ENCODE results near the gene YTHDC1. TPM values are rescaled to one million over a fixed set of nuclear protein-coding genes. Genes with fewer than 3 reads are reported as not detected.

The YTHDC1 gene
- total and polyA plus RNA-seq, 2 of the 13 experiments (the other 11 are each of a cell fraction or from before 2014, with no cell fraction given) = 37.3 to 56.8 TPM

DNA sequence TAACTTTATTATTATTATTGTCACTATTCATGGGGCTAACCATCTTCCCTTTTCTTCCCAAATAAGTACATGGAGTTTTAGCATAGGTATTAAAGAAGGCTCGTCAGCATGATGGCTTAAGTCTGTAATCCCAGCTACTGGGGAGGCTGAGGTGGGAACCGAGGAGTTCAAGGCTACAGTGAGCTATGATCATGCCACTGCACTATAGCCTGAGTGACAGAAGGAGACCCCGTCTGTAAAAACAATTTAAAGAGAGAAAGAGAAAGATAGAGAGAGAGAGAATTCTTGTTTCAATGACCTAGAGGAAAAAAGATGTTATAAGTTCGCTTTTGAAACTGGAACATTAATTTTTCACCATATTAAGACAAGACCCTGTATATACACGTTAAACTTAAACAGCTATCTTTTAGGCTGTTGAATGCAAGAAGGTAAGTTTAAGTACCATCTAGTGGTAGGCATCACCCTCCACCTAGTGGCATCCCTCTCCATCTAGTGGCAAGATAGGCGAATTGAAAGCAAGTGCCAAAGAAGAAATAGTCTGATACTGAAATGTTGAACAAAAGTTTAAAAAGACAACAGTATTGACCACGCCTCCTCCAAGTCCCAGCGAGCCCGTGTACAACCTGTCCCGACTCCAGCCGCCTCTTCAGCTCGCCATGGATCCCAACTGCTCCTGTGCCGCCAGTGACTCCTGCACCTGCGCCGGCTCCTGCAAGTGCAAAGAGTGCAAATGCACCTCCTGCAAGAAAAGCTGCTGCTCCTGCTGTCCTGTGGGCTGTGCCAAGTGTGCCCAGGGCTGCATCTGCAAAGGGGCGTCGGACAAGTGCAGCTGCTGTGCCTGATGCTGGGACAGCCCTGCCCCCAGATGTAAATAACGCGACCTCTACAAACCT is 26.0 kb upstream of the YTHDC1 start (continued):
- TF ChIP-seq, protein P1, sequence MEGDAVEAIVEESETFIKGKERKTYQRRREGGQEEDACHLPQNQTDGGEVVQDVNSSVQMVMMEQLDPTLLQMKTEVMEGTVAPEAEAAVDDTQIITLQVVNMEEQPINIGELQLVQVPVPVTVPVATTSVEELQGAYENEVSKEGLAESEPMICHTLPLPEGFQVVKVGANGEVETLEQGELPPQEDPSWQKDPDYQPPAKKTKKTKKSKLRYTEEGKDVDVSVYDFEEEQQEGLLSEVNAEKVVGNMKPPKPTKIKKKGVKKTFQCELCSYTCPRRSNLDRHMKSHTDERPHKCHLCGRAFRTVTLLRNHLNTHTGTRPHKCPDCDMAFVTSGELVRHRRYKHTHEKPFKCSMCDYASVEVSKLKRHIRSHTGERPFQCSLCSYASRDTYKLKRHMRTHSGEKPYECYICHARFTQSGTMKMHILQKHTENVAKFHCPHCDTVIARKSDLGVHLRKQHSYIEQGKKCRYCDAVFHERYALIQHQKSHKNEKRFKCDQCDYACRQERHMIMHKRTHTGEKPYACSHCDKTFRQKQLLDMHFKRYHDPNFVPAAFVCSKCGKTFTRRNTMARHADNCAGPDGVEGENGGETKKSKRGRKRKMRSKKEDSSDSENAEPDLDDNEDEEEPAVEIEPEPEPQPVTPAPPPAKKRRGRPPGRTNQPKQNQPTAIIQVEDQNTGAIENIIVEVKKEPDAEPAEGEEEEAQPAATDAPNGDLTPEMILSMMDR (CRISPR knock-in tag; IDR thresholded peaks at IDR 0.05) = peak; percentile 85
- TF ChIP-seq ZKSCAN1 (IDR thresholded peaks at IDR 0.05; ENCODE audit: low read length) (no peak), SNRNP70 (IDR thresholded peaks at IDR 0.05; ENCODE audit: low read depth, low read length) (no peak)

DNA sequence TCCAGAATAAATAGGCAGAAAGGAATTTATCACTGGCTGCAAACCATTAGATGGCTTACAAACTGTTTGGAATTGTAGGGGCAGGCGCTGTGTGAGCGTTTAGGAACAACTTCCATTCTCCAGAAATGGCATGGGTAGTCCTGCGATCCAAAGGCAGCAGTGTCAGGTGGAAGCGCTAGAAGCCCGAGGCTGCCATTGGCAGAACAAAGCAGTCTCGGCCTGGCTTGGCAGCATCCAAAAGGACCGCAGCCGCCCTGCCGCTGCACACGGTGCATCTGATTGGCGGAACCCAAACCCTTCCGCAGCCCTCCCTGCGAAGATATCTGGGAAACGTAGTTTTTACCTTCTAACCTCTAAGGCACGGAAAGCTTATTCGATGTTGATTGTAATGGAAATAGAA is 23.6 kb upstream of the YTHDC1 start:
- ATAC-seq = no peak
- in situ Hi-C loops (cut with HindIII; ENCODE audit: extremely low pct_ligation_motif_present, low pct_unique_long_range_greater_than_20kb) = no loop called here

More for the DNA sequence above, 23.6 kb upstream of the YTHDC1 start:
- TF ChIP-seq ZNF879 (CRISPR knock-in tag; IDR thresholded peaks at IDR 0.05) (no peak), GZF1 (CRISPR knock-in tag; IDR thresholded peaks at IDR 0.05) (no peak), RELA (CRISPR knock-in tag; IDR thresholded peaks at IDR 0.05) (no peak), SCMH1 (CRISPR knock-in tag; IDR thresholded peaks at IDR 0.05; ENCODE audit: borderline replicate concordance) (no peak), GPN1 (CRISPR knock-in tag; IDR thresholded peaks at IDR 0.05; ENCODE audit: borderline replicate concordance) (no peak), ZNF44 (CRISPR knock-in tag; IDR thresholded peaks at IDR 0.05) (no peak), TMF1 (CRISPR knock-in tag; IDR thresholded peaks at IDR 0.05; ENCODE audit: low read depth) (no peak), HNF4A (CRISPR knock-in tag; IDR thresholded peaks at IDR 0.05) (no peak), ZNF180 (CRISPR knock-in tag; IDR thresholded peaks at IDR 0.05; ENCODE audit: borderline replicate concordance, low read depth) (no peak), ZKSCAN8 (CRISPR knock-in tag; IDR thresholded peaks at IDR 0.05; ENCODE audit: borderline replicate concordance) (no peak), ZNF382 (CRISPR knock-in tag; IDR thresholded peaks at IDR 0.05; ENCODE audit: borderline replicate concordance) (no peak), FIP1L1 (IDR thresholded peaks at IDR 0.05; ENCODE audit: borderline replicate concordance, insufficient read depth, low read depth, low read length) (no peak), ZNF431 (CRISPR knock-in tag; IDR thresholded peaks at IDR 0.05; ENCODE audit: borderline replicate concordance, low read depth) (no peak)
- TF ChIP-seq, protein P2, sequence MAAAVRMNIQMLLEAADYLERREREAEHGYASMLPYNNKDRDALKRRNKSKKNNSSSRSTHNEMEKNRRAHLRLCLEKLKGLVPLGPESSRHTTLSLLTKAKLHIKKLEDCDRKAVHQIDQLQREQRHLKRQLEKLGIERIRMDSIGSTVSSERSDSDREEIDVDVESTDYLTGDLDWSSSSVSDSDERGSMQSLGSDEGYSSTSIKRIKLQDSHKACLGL (CRISPR knock-in tag; IDR thresholded peaks at IDR 0.05) = no peak
- TF ChIP-seq, protein P3, sequence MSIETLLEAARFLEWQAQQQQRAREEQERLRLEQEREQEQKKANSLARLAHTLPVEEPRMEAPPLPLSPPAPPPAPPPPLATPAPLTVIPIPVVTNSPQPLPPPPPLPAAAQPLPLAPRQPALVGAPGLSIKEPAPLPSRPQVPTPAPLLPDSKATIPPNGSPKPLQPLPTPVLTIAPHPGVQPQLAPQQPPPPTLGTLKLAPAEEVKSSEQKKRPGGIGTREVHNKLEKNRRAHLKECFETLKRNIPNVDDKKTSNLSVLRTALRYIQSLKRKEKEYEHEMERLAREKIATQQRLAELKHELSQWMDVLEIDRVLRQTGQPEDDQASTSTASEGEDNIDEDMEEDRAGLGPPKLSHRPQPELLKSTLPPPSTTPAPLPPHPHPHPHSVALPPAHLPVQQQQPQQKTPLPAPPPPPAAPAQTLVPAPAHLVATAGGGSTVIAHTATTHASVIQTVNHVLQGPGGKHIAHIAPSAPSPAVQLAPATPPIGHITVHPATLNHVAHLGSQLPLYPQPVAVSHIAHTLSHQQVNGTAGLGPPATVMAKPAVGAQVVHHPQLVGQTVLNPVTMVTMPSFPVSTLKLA (IDR thresholded peaks at IDR 0.05) = no peak
- FAIRE-seq = no peak
- Histone ChIP-seq H4K20me1 (ENCODE audit: insufficient read depth, low read length) (no peaks in the 10 kb centered on the region), H3K27ac (ENCODE audit: extremely low read length, insufficient read depth, low read length) (no peak overlapping the region), H3K27me3 (ENCODE audit: control insufficient read depth in 1 of 2, insufficient read depth in 2 of 2, low read length in 2 of 2) (no peaks in the 10 kb centered on the region), H3K9me3 (ENCODE audit: low read length) (no peaks in the 10 kb centered on the region), H3K9ac (ENCODE audit: insufficient read depth, low read depth, low read length) (no peak overlapping the region), H3K4me2 (ENCODE audit: low read depth, low read length) (no peak overlapping the region), H3K79me2 (ENCODE audit: insufficient read depth, low read length) (no peaks in the 10 kb centered on the region), H3K4me3 (replicated peaks in 1 of 3; ENCODE audit: insufficient read depth in 1 of 3, low read depth in 2 of 3, low read length in 3 of 3) (no peak overlapping the region), H2AFZ (ENCODE audit: low read length) (no peak overlapping the region), H3K36me3 (replicated peaks in 1 of 2; ENCODE audit: control insufficient read depth in 1 of 2, insufficient read depth in 2 of 2, low read length in 2 of 2) (no peaks in the 10 kb centered on the region), H3K4me1 (ENCODE audit: insufficient read depth, low read length) (peaks cover 12% of the 10 kb centered on the region)
- 80% methylated on average over 16 of the region's 16 CpGs for WGBS (ENCODE audit: low lambda C conversion rate)
- BruUV-seq (replicated peaks) = no TSS peak
- ChIA-PET CTCF (ENCODE audit: low intra/inter-chr PET ratio, low total read pairs) (no interaction called here), POLR2A (no interaction called here)
- DNase-seq (ENCODE audit: low spot score) = no peak
- intact Hi-C loops (cut with micrococcal nuclease; ENCODE audit: unreplicated experiment) = no loop called here
